CD4-positive, CD25-positive, alpha-beta regulatory T cell (primary cell): ENCODE data around the gene DNM1L. TPM values are rescaled to one million over a fixed set of nuclear protein-coding genes. Genes with fewer than 3 reads are reported as not detected.
A peak's percentile ranks its signal among the peaks of the same experiment; 100 is the strongest.
"Not testable (repeated sequence)": the region's sequence is repeated elsewhere in the genome, so short reads cannot be mapped to it uniquely, and the experiment has no call there.

ENCODE experiments used
- ATAC-seq, 2 donors: fragments of 150-1000 bp; cut with Tn5 transposase; one replicate each; pipeline ENCODE4 v1.10.0; 2021; ENCODE audit warnings: low read depth in 2 of 2, moderate number of reproducible peaks in 2 of 2, moderate library complexity in 1 of 2
- DNase-seq, 3 donors: peaks; one replicate each; pipeline versions ENCODE4 v3.0.0 to v3.0.0-alpha.2; 2012 to 2022; ENCODE audit warnings: mixed read lengths in 1 of 3
- H3K27ac ChIP-seq: one replicate; pipeline ENCODE4 v1.7.0; 2013; ENCODE audit warnings: mild to moderate bottlenecking, low read length; ENCODE audit not compliant: insufficient read depth, poor library complexity, severe bottlenecking
- H3K27me3 ChIP-seq: one replicate; pipeline ENCODE4 v1.7.0; 2013; ENCODE audit warnings: low read length; ENCODE audit not compliant: control insufficient read depth, insufficient read depth
- H3K36me3 ChIP-seq: one replicate; pipeline ENCODE4 v1.7.0; 2013; ENCODE audit warnings: mild to moderate bottlenecking, low read length, moderate library complexity; ENCODE audit not compliant: control insufficient read depth, insufficient read depth
- H3K4me1 ChIP-seq: 2 replicates; pipeline ENCODE4 v1.7.0; 2013; ENCODE audit warnings: mild to moderate bottlenecking, low read length; ENCODE audit not compliant: insufficient read depth, control insufficient read depth, poor library complexity, severe bottlenecking
- H3K4me3 ChIP-seq: one replicate; pipeline ENCODE4 v1.7.0; 2013; ENCODE audit warnings: low read depth, mild to moderate bottlenecking, low read length, moderate library complexity
- H3K9me3 ChIP-seq, 2 experiments: 1 replicate in 1 of 2; 2 replicates in 1 of 2; pipeline ENCODE4 v1.7.0; 2013; ENCODE audit warnings: low read length in 2 of 2, mild to moderate bottlenecking in 1 of 2, moderate library complexity in 1 of 2; ENCODE audit not compliant: control insufficient read depth in 2 of 2
- H3K27ac Mint-ChIP-seq, 3 donors: one replicate each; pipeline ENCODE4 v1.8.0; 2020 to 2022; ENCODE audit warnings: mild to moderate bottlenecking in 3 of 3, mixed read lengths in 3 of 3, moderate library complexity in 2 of 3
- H3K27me3 Mint-ChIP-seq: one replicate; pipeline ENCODE4 v1.8.0; 2022; ENCODE audit warnings: mild to moderate bottlenecking, mixed read lengths
- H3K36me3 Mint-ChIP-seq: one replicate; pipeline ENCODE4 v1.8.0; 2020; ENCODE audit warnings: mixed read lengths
- H3K4me1 Mint-ChIP-seq, 4 donors: one replicate each; pipeline ENCODE4 v1.8.0; 2020 to 2022; ENCODE audit warnings: mixed read lengths in 4 of 4, mild to moderate bottlenecking in 1 of 4
- H3K4me3 Mint-ChIP-seq, 4 donors: one replicate each; pipeline ENCODE4 v1.8.0; 2020 to 2022; ENCODE audit warnings: mild to moderate bottlenecking in 4 of 4, mixed read lengths in 4 of 4, moderate library complexity in 3 of 4
- H3K9me3 Mint-ChIP-seq, 7 donors: one replicate each; pipeline ENCODE4 v1.8.0; 2020 to 2022; ENCODE audit warnings: mixed read lengths in 7 of 7, mild to moderate bottlenecking in 3 of 7, moderate library complexity in 2 of 7
- polyA plus RNA-seq, 4 donors: library from polyadenylated mRNA; unstranded; fragments of 300-500 nt; fragmentation: Illumina TruSeq; gene quantifications; one replicate each; pipeline ENCODE4 v1.2.3, GENCODE V29; 2021
- total RNA-seq: library from RNA; stranded (reverse); gene quantifications from one replicate; pipeline ENCODE4 v1.2.3, GENCODE V29; 2022

Gene DNM1L
- total and polyA plus RNA-seq, 5 donors from 2014 or later, result 16.2 to 61.6 (median 17.7) TPM

DNA sequence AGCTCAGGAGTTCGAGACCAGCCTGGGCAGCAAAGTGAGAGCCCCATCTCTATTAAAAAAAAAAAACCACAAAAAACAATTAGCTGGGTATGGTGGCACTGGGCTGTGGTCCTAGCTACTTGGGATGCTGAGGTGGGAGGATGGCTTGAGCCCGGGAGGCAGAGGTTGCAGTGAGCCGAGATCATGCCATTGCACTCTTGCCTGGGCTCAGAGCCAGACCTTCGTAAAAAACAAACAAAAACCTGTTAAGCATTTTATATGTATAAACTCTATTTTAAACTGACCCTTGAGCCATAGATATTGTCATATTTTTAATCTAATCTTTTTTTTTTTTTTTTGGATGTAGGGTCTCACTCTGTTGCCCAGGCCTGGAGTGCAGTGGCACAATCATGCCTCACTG, 35.7 kb downstream of the DNM1L start:
- Histone ChIP-seq H3K4me1 (no peaks in the 10 kb centered on the region), H3K36me3 (peaks cover 27% of the 10 kb centered on the region), H3K27me3 (no peaks in the 10 kb centered on the region), H3K9me3 (no peaks in the 10 kb centered on the region), H3K4me3 (no peak overlapping the region), H3K27ac (no peak overlapping the region)
- H3K36me3 Mint-ChIP-seq, result peaks cover 26% of the 10 kb centered on the region
- DNase-seq, result no peak
- H3K9me3 Mint-ChIP-seq, result no peaks in the 10 kb centered on the region
- no peak for ATAC-seq
- H3K27ac Mint-ChIP-seq, result no peak overlapping the region
- H3K4me3 Mint-ChIP-seq, result no peak overlapping the region
- H3K4me1 Mint-ChIP-seq, result no peaks in the 10 kb centered on the region
- no peaks in the 10 kb centered on the region for H3K27me3 Mint-ChIP-seq

DNA sequence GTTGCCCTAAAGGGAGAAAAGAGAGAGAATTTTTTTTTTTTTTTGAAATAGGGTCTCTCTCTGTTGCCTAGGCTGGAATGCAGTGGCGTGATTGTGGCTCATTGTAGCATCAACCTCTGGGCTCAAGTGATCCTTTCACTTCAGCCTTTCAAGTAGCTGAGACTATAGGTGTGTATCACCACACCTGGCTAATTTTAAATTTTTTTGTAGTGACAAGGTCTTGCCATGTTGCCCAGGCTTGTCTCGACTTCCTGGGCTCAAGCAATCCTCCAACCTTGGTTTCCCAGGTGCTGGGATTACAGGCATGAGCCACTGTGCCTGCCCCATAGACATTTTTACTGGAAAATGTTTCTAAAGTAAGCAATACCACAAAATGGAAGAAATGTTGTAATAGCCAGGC, 39.8 kb downstream of the DNM1L start:
- Histone ChIP-seq H3K4me1 (no peaks in the 10 kb centered on the region), H3K27ac (no peak overlapping the region), H3K27me3 (no peaks in the 10 kb centered on the region), H3K9me3 (no peaks in the 10 kb centered on the region), H3K36me3 (peaks cover 15% of the 10 kb centered on the region), H3K4me3 (no peak overlapping the region)
- H3K9me3 Mint-ChIP-seq, result no peaks in the 10 kb centered on the region
- no peak for DNase-seq
- no peak overlapping the region for H3K27ac Mint-ChIP-seq
- H3K27me3 Mint-ChIP-seq, result no peaks in the 10 kb centered on the region
- no peak for ATAC-seq
- peaks cover 28% of the 10 kb centered on the region for H3K36me3 Mint-ChIP-seq
- H3K4me3 Mint-ChIP-seq, result no peak overlapping the region
- H3K4me1 Mint-ChIP-seq, result no peaks in the 10 kb centered on the region

DNA sequence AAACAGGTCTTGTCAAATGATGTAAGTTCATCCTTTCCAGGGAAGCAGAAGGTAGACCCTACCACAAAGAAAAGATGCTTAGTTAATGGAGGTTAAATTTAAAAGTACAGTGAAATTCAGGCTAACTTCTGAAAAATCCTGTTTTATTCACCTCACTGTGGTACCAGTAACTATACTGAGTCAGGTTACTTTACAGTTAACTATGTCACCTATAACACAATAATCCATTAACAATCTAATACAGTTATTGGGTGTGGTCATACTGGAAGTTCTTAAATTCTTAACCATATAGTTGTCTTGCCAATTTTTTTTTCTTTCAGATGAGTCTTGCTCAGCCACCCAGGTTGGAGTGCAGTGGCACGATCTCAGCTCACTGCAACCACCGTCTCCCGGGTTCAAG, 46.2 kb downstream of the DNM1L start:
- not testable (repeated sequence) for H3K4me1 ChIP-seq, H3K4me3 ChIP-seq, H3K4me3 Mint-ChIP-seq, H3K27me3 Mint-ChIP-seq, H3K4me1 Mint-ChIP-seq, H3K9me3 ChIP-seq, H3K27ac Mint-ChIP-seq, ATAC-seq, H3K27ac ChIP-seq, DNase-seq, H3K27me3 ChIP-seq, H3K9me3 Mint-ChIP-seq
- peaks cover 56% of the 10 kb centered on the region for H3K36me3 Mint-ChIP-seq
- H3K36me3 ChIP-seq, result peaks cover 42% of the 10 kb centered on the region

DNA sequence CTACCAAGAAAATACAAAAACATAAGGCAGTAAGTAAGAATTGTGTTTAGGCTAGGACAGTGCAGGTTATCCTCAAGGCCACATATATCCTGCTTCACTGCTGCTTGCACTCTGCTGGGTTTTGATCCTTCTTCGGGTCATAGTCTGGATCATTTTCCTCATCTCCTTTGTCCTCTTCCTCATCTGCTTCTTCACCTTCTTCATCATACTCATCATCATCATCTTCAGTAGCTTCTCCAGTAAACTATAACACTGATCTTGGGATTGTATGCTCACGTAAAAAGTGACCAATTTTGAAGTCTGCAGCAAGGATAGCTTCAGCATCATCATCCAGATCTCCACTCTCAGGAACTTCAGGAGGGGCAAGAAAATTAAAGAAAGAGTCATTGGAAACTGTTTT, 47.2 kb downstream of the DNM1L start:
- Mint-ChIP-seq H3K9me3 (no peaks in the 10 kb centered on the region), H3K36me3 (peaks cover 50% of the 10 kb centered on the region), H3K27ac (peak overlapping the region in 1 of 3 donors; percentile 8), H3K27me3 (no peaks in the 10 kb centered on the region), H3K4me3 (no peak overlapping the region), H3K4me1 (peaks cover 0 to 6% (median 3%) of the 10 kb centered on the region in 4 donors)
- Histone ChIP-seq H3K4me1 (no peaks in the 10 kb centered on the region), H3K36me3 (peaks cover 47% of the 10 kb centered on the region), H3K9me3 (no peaks in the 10 kb centered on the region), H3K27me3 (no peaks in the 10 kb centered on the region), H3K4me3 (no peak overlapping the region), H3K27ac (no peak overlapping the region)
- ATAC-seq (no peak), DNase-seq (no peak)

DNA sequence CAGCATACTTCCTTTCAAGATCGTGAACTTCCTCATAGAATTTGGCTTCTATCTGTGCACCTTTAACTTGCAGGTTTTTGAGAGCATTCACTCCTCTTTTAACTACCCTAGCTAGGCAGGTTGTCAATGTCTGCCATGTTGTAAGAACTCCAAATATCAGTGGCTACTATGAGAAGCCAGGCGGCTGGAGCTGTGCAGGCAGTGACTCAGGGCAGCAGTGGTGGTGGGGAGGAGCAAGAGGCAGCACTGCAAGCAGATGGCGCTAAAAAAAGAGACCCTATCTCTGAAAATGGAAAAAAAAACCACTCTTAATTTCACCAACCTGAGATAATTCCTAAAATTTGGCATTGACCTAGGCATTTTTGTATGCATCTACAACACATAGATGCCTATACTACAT, 48.1 kb downstream of the DNM1L start:
- H3K36me3 ChIP-seq, result peaks cover 49% of the 10 kb centered on the region

DNA sequence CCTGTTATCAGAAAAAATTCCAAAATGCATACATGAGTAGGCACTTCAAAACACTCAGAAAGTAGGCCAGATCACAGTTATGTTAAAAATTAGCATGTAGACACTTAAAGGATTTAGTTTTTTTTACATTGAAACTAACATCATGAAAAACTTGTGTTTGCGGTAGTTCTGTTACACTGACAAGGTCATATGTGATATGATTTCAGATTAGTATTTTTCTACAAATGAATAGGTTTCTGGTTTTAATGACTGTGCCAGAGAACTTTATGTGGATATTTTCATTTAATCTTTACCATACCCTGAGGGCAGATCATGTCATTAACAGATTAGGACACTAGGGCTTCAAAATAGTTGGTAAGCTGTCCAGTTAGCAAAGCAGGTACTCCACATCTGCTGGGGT, 55.9 kb downstream of the DNM1L start:
- H3K4me1 ChIP-seq, result no peaks in the 10 kb centered on the region
- H3K27me3 ChIP-seq, result no peaks in the 10 kb centered on the region
- no peak overlapping the region for H3K27ac ChIP-seq
- H3K36me3 ChIP-seq, result peaks cover 76% of the 10 kb centered on the region
- peaks cover 0 to 13% (median 6%) of the 10 kb centered on the region in 4 donors for H3K4me1 Mint-ChIP-seq
- ATAC-seq (no peak), DNase-seq (no peak)
- no peak overlapping the region for H3K27ac Mint-ChIP-seq
- H3K4me3 Mint-ChIP-seq, result no peak overlapping the region
- H3K9me3 ChIP-seq, result no peaks in the 10 kb centered on the region
- H3K4me3 ChIP-seq, result no peak overlapping the region
- no peaks in the 10 kb centered on the region for H3K9me3 Mint-ChIP-seq
- H3K36me3 Mint-ChIP-seq, result peaks cover 25% of the 10 kb centered on the region
- H3K27me3 Mint-ChIP-seq, result no peaks in the 10 kb centered on the region

More for the DNA sequence above, 48.1 kb downstream of the DNM1L start:
- H3K27ac ChIP-seq, result no peak overlapping the region
- H3K27me3 ChIP-seq, result no peaks in the 10 kb centered on the region
- H3K9me3 ChIP-seq, result no peaks in the 10 kb centered on the region
- H3K4me1 Mint-ChIP-seq, result peaks cover 0 to 6% (median 3%) of the 10 kb centered on the region in 4 donors
- H3K4me3 ChIP-seq, result no peak overlapping the region
- H3K36me3 Mint-ChIP-seq, result peaks cover 48% of the 10 kb centered on the region
- H3K27me3 Mint-ChIP-seq, result no peaks in the 10 kb centered on the region
- no peak overlapping the region for H3K4me3 Mint-ChIP-seq
- no peaks in the 10 kb centered on the region for H3K4me1 ChIP-seq
- H3K27ac Mint-ChIP-seq, result peak overlapping the region in 2 of 3 donors; percentile 8 to 31
- no peaks in the 10 kb centered on the region for H3K9me3 Mint-ChIP-seq
- ATAC-seq (no peak), DNase-seq (no peak)

DNA sequence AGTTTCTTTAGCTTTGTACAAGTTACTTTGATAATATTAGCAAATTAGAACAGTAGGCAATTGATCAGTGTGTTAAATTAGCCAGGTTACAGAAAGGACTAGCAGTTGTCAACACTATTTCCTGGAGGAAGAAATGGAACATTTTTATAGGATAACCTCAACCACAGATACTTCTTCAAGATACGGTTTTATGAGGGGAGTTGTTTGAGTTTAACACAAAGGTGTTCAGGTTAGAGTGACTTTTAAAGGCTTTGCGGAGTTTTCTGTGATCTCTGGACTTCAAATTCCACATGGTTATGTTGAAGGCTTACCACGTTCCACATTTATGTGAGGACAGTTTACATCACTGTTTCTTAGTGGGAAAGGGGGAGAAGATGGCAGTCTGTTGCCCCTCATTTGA, 57.3 kb downstream of the DNM1L start:
- Mint-ChIP-seq H3K4me3 (no peak overlapping the region), H3K36me3 (peaks cover 24% of the 10 kb centered on the region), H3K27me3 (no peaks in the 10 kb centered on the region), H3K9me3 (no peaks in the 10 kb centered on the region), H3K27ac (peak overlapping the region in 2 of 3 donors; percentile 20 to 32), H3K4me1 (peaks cover 0 to 16% (median 6%) of the 10 kb centered on the region in 4 donors)
- DNase-seq (no peak), ATAC-seq (no peak)
- Histone ChIP-seq H3K4me1 (no peaks in the 10 kb centered on the region), H3K27me3 (no peaks in the 10 kb centered on the region), H3K9me3 (no peaks in the 10 kb centered on the region), H3K27ac (no peak overlapping the region), H3K36me3 (peaks cover 72% of the 10 kb centered on the region), H3K4me3 (no peak overlapping the region)

DNA sequence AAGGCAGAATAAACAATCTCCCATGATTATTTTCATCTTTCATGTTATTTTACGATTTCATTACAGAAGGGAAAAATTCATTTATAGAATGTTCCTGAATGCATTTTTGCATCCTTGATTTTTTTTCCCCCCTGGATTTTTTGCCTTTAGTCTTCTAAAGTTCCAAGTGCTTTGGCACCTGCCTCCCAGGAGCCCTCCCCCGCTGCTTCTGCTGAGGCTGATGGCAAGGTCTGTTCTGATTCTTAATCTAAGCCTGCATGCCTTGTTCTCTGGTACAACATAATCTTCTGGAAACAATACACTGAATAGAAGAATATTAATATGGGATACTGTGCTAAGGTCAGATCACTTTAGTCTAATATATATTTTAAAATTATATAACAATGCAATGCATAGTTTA, 58.6 kb downstream of the DNM1L start:
- no peak overlapping the region for H3K27ac Mint-ChIP-seq
- no peaks in the 10 kb centered on the region for H3K4me1 ChIP-seq
- H3K4me3 Mint-ChIP-seq, result no peak overlapping the region
- DNase-seq (no peak), ATAC-seq (no peak)
- peaks cover 0 to 16% (median 7%) of the 10 kb centered on the region in 4 donors for H3K4me1 Mint-ChIP-seq
- no peaks in the 10 kb centered on the region for H3K27me3 ChIP-seq
- no peak overlapping the region for H3K27ac ChIP-seq
- no peaks in the 10 kb centered on the region for H3K9me3 ChIP-seq
- peaks cover 71% of the 10 kb centered on the region for H3K36me3 ChIP-seq
- H3K27me3 Mint-ChIP-seq, result no peaks in the 10 kb centered on the region
- H3K36me3 Mint-ChIP-seq, result peaks cover 20% of the 10 kb centered on the region
- no peak overlapping the region for H3K4me3 ChIP-seq
- no peaks in the 10 kb centered on the region for H3K9me3 Mint-ChIP-seq
